ENCODE measurements around the gene CHAF1A. TPM values are rescaled to one million over a fixed set of nuclear protein-coding genes. Genes with fewer than 3 reads are reported as not detected.

CHAF1A gene
- polyA plus RNA-seq, 1 donor from 2014 or later, result 9.4 TPM

- Histone ChIP-seq H3K9ac (ENCODE audit: low read length) (no peak overlapping the region), H3K4me2 (ENCODE audit: low read length) (no peak overlapping the region), H4K20me1 (ENCODE audit: insufficient read depth) (no peaks in the 10 kb centered on the region), H3K9me2 (ENCODE audit: insufficient read depth, low read length) (no peaks in the 10 kb centered on the region), H3K79me2 (replicated peaks; ENCODE audit: insufficient read depth, low read length) (no peaks in the 10 kb centered on the region), H3K9me3 (ENCODE audit: low read length) (no peaks in the 10 kb centered on the region), H3K27ac (ENCODE audit: low read length) (no peak overlapping the region), H2AFZ (ENCODE audit: low read depth, low read length) (no peak overlapping the region), H3K36me3 (ENCODE audit: insufficient read depth, low read length) (no peaks in the 10 kb centered on the region), H3K4me3 (ENCODE audit: low read length) (no peak overlapping the region), H3K27me3 (ENCODE audit: insufficient read depth, low read depth, low read length) (no peaks in the 10 kb centered on the region), H3F3A (ENCODE audit: insufficient read depth, low read length, poor library complexity, severe bottlenecking) (no peaks in the 10 kb centered on the region)
- TF ChIP-seq CTCF (IDR thresholded peaks at IDR 0.05; ENCODE audit: poor library complexity, severe bottlenecking) (no peak), SMC3 (conservative IDR thresholded peaks at IDR 0.05; ENCODE audit: poor library complexity) (no peak), RAD21 (conservative IDR thresholded peaks at IDR 0.05) (no peak), POLR2AphosphoS5 (IDR thresholded peaks at IDR 0.05) (no peak), TAF1 (IDR thresholded peaks at IDR 0.05; ENCODE audit: low read depth) (no peak), MXI1 (conservative IDR thresholded peaks at IDR 0.05; ENCODE audit: poor library complexity, severe bottlenecking) (no peak), EZH2 (IDR thresholded peaks at IDR 0.05; ENCODE audit: borderline replicate concordance, insufficient read depth, low read length, poor library complexity, severe bottlenecking) (no peak), EP300 (conservative IDR thresholded peaks at IDR 0.05; ENCODE audit: poor library complexity, severe bottlenecking) (no peak)
- TF ChIP-seq, protein P1, sequence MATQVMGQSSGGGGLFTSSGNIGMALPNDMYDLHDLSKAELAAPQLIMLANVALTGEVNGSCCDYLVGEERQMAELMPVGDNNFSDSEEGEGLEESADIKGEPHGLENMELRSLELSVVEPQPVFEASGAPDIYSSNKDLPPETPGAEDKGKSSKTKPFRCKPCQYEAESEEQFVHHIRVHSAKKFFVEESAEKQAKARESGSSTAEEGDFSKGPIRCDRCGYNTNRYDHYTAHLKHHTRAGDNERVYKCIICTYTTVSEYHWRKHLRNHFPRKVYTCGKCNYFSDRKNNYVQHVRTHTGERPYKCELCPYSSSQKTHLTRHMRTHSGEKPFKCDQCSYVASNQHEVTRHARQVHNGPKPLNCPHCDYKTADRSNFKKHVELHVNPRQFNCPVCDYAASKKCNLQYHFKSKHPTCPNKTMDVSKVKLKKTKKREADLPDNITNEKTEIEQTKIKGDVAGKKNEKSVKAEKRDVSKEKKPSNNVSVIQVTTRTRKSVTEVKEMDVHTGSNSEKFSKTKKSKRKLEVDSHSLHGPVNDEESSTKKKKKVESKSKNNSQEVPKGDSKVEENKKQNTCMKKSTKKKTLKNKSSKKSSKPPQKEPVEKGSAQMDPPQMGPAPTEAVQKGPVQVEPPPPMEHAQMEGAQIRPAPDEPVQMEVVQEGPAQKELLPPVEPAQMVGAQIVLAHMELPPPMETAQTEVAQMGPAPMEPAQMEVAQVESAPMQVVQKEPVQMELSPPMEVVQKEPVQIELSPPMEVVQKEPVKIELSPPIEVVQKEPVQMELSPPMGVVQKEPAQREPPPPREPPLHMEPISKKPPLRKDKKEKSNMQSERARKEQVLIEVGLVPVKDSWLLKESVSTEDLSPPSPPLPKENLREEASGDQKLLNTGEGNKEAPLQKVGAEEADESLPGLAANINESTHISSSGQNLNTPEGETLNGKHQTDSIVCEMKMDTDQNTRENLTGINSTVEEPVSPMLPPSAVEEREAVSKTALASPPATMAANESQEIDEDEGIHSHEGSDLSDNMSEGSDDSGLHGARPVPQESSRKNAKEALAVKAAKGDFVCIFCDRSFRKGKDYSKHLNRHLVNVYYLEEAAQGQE (IDR thresholded peaks at IDR 0.05; ENCODE audit: borderline replicate concordance), result no peak
These were observed 34.7 kb upstream of the CHAF1A start for GRCh38 chr19:4367781-4368127.

- Histone ChIP-seq H3K27ac (ENCODE audit: low read length) (no peak overlapping the region), H3K36me3 (ENCODE audit: insufficient read depth, low read length) (no peaks in the 10 kb centered on the region), H4K20me1 (ENCODE audit: insufficient read depth) (no peaks in the 10 kb centered on the region), H3K9ac (ENCODE audit: low read length) (no peak overlapping the region), H3K4me3 (ENCODE audit: low read length) (no peak overlapping the region), H3K4me2 (ENCODE audit: low read length) (no peak overlapping the region), H2AFZ (ENCODE audit: low read depth, low read length) (no peak overlapping the region), H3F3A (ENCODE audit: insufficient read depth, low read length, poor library complexity, severe bottlenecking) (no peaks in the 10 kb centered on the region), H3K9me3 (ENCODE audit: low read length) (no peaks in the 10 kb centered on the region), H3K9me2 (ENCODE audit: insufficient read depth, low read length) (no peaks in the 10 kb centered on the region), H3K79me2 (replicated peaks; ENCODE audit: insufficient read depth, low read length) (no peaks in the 10 kb centered on the region), H3K27me3 (ENCODE audit: insufficient read depth, low read depth, low read length) (no peaks in the 10 kb centered on the region)
- TF ChIP-seq RAD21 (conservative IDR thresholded peaks at IDR 0.05) (no peak), POLR2AphosphoS5 (IDR thresholded peaks at IDR 0.05) (no peak), CTCF (IDR thresholded peaks at IDR 0.05; ENCODE audit: poor library complexity, severe bottlenecking) (no peak), EP300 (conservative IDR thresholded peaks at IDR 0.05; ENCODE audit: poor library complexity, severe bottlenecking) (no peak), EZH2 (IDR thresholded peaks at IDR 0.05; ENCODE audit: borderline replicate concordance, insufficient read depth, low read length, poor library complexity, severe bottlenecking) (no peak), TAF1 (IDR thresholded peaks at IDR 0.05; ENCODE audit: low read depth) (no peak), SMC3 (conservative IDR thresholded peaks at IDR 0.05; ENCODE audit: poor library complexity) (no peak), MXI1 (conservative IDR thresholded peaks at IDR 0.05; ENCODE audit: poor library complexity, severe bottlenecking) (no peak)
- TF ChIP-seq, protein P1 (IDR thresholded peaks at IDR 0.05; ENCODE audit: borderline replicate concordance), result no peak
These were observed 34.2 kb upstream of the CHAF1A start for GRCh38 chr19:4368128-4368820.
